HCT116 (cell line): ENCODE results near the gene OTOG. TPM values are rescaled to one million over a fixed set of nuclear protein-coding genes. Genes with fewer than 3 reads are reported as not detected.
"Not testable (repeated sequence)": the region's sequence is repeated elsewhere in the genome, so short reads cannot be mapped to it uniquely, and the experiment has no call there.

Source experiments
- ATAC-seq: fragments of 200-7000 bp; cut with Tn5 transposase; 2 replicates; pipeline ENCODE4 v1.9.1; 2020; ENCODE audit warnings: mild to moderate bottlenecking, moderate library complexity
- BruUV-seq: library from RNA; stranded (reverse); fragments of 400-500 nt; replicated peaks from 2 replicates; lab custom pipeline; 2021; lab: Mats Ljungman, UMichigan
- CTCF ChIA-PET: fragments of 300-600 bp; sonication (Branson Sonifier 250); formaldehyde crosslinking; loops from one replicate; lab custom pipeline; 2021; ENCODE audit warnings: antibody characterized with exemption; lab: Charles Lee
- POLR2A ChIA-PET: fragments of 300-600, 350-600 bp; sonication (Branson Sonifier 250); formaldehyde crosslinking; loops from one replicate; lab custom pipeline; 2021; ENCODE audit warnings: antibody characterized with exemption; lab: Charles Lee
- RAD21 ChIA-PET, 2 experiments: fragments of 300-600 bp; sonication (Branson Sonifier 250); formaldehyde crosslinking; loops; one replicate each; lab custom pipeline; 2023; ENCODE audit warnings: low total read pairs in 2 of 2; ENCODE audit not compliant: uncharacterized antibody in 2 of 2, unreplicated experiment in 2 of 2, low non-redundant PET in 1 of 2; lab: Charles Lee
- DNase-seq: peaks from one replicate; pipeline ENCODE4 v3.0.0-alpha.2; 2010; ENCODE audit warnings: low read depth, low spot score
- H2AFZ ChIP-seq: fragments of 200-600 bp; shearing (Covaris generic), sonication (generic); 2 replicates; pipeline ENCODE4 v1.6.1; 2017; ENCODE audit warnings: low read depth, mixed run types, mixed read lengths, antibody characterized with exemption, low read length; ENCODE audit not compliant: poor library complexity, severe bottlenecking
- H3K27ac ChIP-seq: 2 replicates; pipeline ENCODE4 v1.5.1; 2012; ENCODE audit warnings: low read depth, low read length
- H3K27me3 ChIP-seq: fragments of 200-600 bp; sonication (generic); 2 replicates; pipeline ENCODE4 v1.6.1; 2016; ENCODE audit warnings: mixed run types, low read length, mixed read lengths; ENCODE audit not compliant: insufficient read depth
- H3K36me3 ChIP-seq, 2 experiments: fragments of 200-500 bp in 1 of 2; fragments of 200-600 bp in 1 of 2; sonication (Bioruptor generic) in 1 of 2; sonication (generic) in 1 of 2; 2 replicates each; pipeline versions ENCODE4 v1.5.1 to v1.6.1; 2014 to 2016; ENCODE audit warnings: low read length in 2 of 2, inconsistent platforms in 1 of 2, mixed read lengths in 1 of 2, mixed run types in 1 of 2; ENCODE audit not compliant: insufficient read depth in 2 of 2, control insufficient read depth in 1 of 2
- H3K4me1 ChIP-seq, 2 experiments: fragments of 200-600 bp in 1 of 2; sonication (generic) in 1 of 2; 2 replicates each; pipeline versions ENCODE4 v1.5.1 to v1.6.1; 2012 to 2017; ENCODE audit warnings: low read length in 2 of 2, inconsistent platforms in 1 of 2, mild to moderate bottlenecking in 1 of 2, mixed read lengths in 1 of 2, mixed run types in 1 of 2, moderate library complexity in 1 of 2; ENCODE audit not compliant: insufficient read depth in 2 of 2, control insufficient read depth in 1 of 2
- H3K4me2 ChIP-seq: fragments of 200-600 bp; sonication (generic); 2 replicates; pipeline ENCODE4 v1.6.1; 2017; ENCODE audit warnings: mixed run types, low read length, mixed read lengths
- H3K4me3 ChIP-seq, 2 experiments: fragments of 200-600 bp in 1 of 2; sonication (generic) in 1 of 2; replicated peaks in 1 of 2; 2 replicates each; pipeline ENCODE4 v1.5.1; 2011 to 2016; ENCODE audit warnings: low read length in 2 of 2, control low read depth in 1 of 2, low read depth in 1 of 2, mild to moderate bottlenecking in 1 of 2, mixed read lengths in 1 of 2, mixed run types in 1 of 2
- H3K79me2 ChIP-seq: fragments of 200-600 bp; sonication (generic); 2 replicates; pipeline ENCODE4 v1.6.1; 2017; ENCODE audit warnings: mild to moderate bottlenecking, mixed run types, low read length, moderate library complexity, mixed read lengths; ENCODE audit not compliant: insufficient read depth
- H3K9ac ChIP-seq: fragments of 200-600 bp; sonication (generic); 2 replicates; pipeline ENCODE4 v1.6.1; 2016; ENCODE audit warnings: low read length, mixed read lengths
- H3K9me2 ChIP-seq: fragments of 200-600 bp; sonication (generic), shearing (Covaris generic); 2 replicates; pipeline ENCODE4 v1.6.1; 2017; ENCODE audit warnings: mixed run types, mild to moderate bottlenecking, moderate library complexity; ENCODE audit not compliant: insufficient read depth
- H3K9me3 ChIP-seq, 2 experiments: fragments of 200-500 bp in 1 of 2; fragments of 200-600 bp in 1 of 2; sonication (Bioruptor generic) in 1 of 2; sonication (generic) in 1 of 2; 2 replicates each; pipeline ENCODE4 v1.6.1; 2014 to 2017; ENCODE audit warnings: low read length in 2 of 2, mixed read lengths in 2 of 2, inconsistent platforms in 1 of 2, low read depth in 1 of 2, mild to moderate bottlenecking in 1 of 2, mixed run types in 1 of 2, moderate library complexity in 1 of 2; ENCODE audit not compliant: control insufficient read depth in 1 of 2, insufficient read depth in 1 of 2
- H4K20me1 ChIP-seq: fragments of 200-600 bp; sonication (generic), shearing (Covaris generic); 2 replicates; pipeline ENCODE4 v1.6.1; 2017; ENCODE audit warnings: mixed run types, mild to moderate bottlenecking, moderate library complexity; ENCODE audit not compliant: insufficient read depth
- EGR1 ChIP-seq: IDR thresholded peaks from 2 replicates; pipeline ENCODE4 v1.6.1; 2012; ENCODE audit warnings: low read depth
- EZH2 ChIP-seq: fragments of 200-600 bp; sonication (generic); IDR thresholded peaks from 2 replicates; pipeline ENCODE4 v1.6.1; 2017; ENCODE audit warnings: antibody characterized with exemption, mixed run types
- EZH2phosphoT487 ChIP-seq: fragments of 200-600 bp; IDR thresholded peaks from 2 replicates; pipeline ENCODE4 v1.6.1; 2018; ENCODE audit warnings: antibody characterized with exemption, borderline replicate concordance
- FOSL1 ChIP-seq: IDR thresholded peaks from 2 replicates; pipeline ENCODE4 v1.6.1; 2012; ENCODE audit warnings: low read depth
- POLR2A ChIP-seq: IDR thresholded peaks from 2 replicates; pipeline ENCODE4 v1.7.0; 2011; ENCODE audit warnings: borderline replicate concordance; ENCODE audit not compliant: insufficient read depth, insufficient read length; ENCODE audit errors: extremely low read depth
- POLR2AphosphoS5 ChIP-seq: IDR thresholded peaks from 2 replicates; pipeline ENCODE4 v1.6.1; 2011; ENCODE audit warnings: mild to moderate bottlenecking, low read depth, low read length, moderate library complexity
- SIN3A ChIP-seq: IDR thresholded peaks from 2 replicates; pipeline ENCODE4 v1.6.1; 2012; ENCODE audit warnings: low read depth
- TCF7L2 ChIP-seq: IDR thresholded peaks from 2 replicates; pipeline ENCODE4 v1.7.0; 2011; ENCODE audit warnings: borderline replicate concordance, inconsistent platforms; ENCODE audit not compliant: insufficient read depth, insufficient read length; ENCODE audit errors: extremely low read depth
- ZBTB33 ChIP-seq: IDR thresholded peaks from 2 replicates; pipeline ENCODE4 v1.6.1; 2011; ENCODE audit warnings: mild to moderate bottlenecking, low read length, moderate library complexity; ENCODE audit not compliant: insufficient replicate concordance; ENCODE audit errors: extremely low read depth
- intact Hi-C: fragments of 100-400 bp; cut with micrococcal nuclease; formaldehyde crosslinking; loops from 2 replicates; pipeline ENCODE4 v1.10.0; 2022
- total RNA-seq: library from RNA; stranded (reverse); gene quantifications from one replicate; pipeline ENCODE4 v1.2.1, GENCODE V29; 2021; ENCODE audit not compliant: unreplicated experiment

The OTOG gene
- total RNA-seq, 1 experiment from 2014 or later, result 0.07 TPM

- H2AFZ ChIP-seq, H3K79me2 ChIP-seq, BruUV-seq, H4K20me1 ChIP-seq, H3K4me3 ChIP-seq, H3K9me3 ChIP-seq, POLR2A ChIA-PET, ATAC-seq, DNase-seq, H3K4me1 ChIP-seq, intact Hi-C loops, H3K36me3 ChIP-seq, RAD21 ChIA-PET, H3K27ac ChIP-seq, H3K9ac ChIP-seq, H3K9me2 ChIP-seq, CTCF ChIA-PET, H3K4me2 ChIP-seq, H3K27me3 ChIP-seq: not testable (repeated sequence)
These were observed 75.7 kb downstream of the OTOG start for GRCh38 chr11:17622711-17623110.

GRCh38 chr11:17629113-17629512 is 82.1 kb downstream of the OTOG start:
- POLR2A ChIA-PET, result no interaction called here
- Histone ChIP-seq H3K9ac (no peak overlapping the region), H3K4me1 (no peaks in the 10 kb centered on the region), H3K4me3 (no peak overlapping the region), H3K9me2 (no peaks in the 10 kb centered on the region), H3K36me3 (no peaks in the 10 kb centered on the region), H3K4me2 (no peak overlapping the region), H4K20me1 (no peaks in the 10 kb centered on the region), H3K27ac (no peak overlapping the region), H3K79me2 (no peaks in the 10 kb centered on the region), H3K9me3 (no peaks in the 10 kb centered on the region), H2AFZ (no peak overlapping the region), H3K27me3 (no peaks in the 10 kb centered on the region)
- ATAC-seq, result no peak
- TF ChIP-seq POLR2A (no peak), POLR2AphosphoS5 (no peak), TCF7L2 (no peak), ZBTB33 (no peak), SIN3A (no peak), EZH2phosphoT487 (no peak), EGR1 (no peak), EZH2 (no peak), FOSL1 (no peak)
- intact Hi-C loops, result no loop called here
- no TSS peak for BruUV-seq
- RAD21 ChIA-PET, result no interaction called here
- DNase-seq, result no peak
- CTCF ChIA-PET, result no interaction called here
